Measurements from ENCODE around the gene RGS14.
"Not testable (repeated sequence)": the region's sequence is repeated elsewhere in the genome, so short reads cannot be mapped to it uniquely, and the experiment has no call there.

Gene RGS14

GRCh38 chr5:177374211-177374610, 16.5 kb downstream of the RGS14 start:
- Histone ChIP-seq H3K79me2 (ENCODE audit: insufficient read depth, low read depth) (no peaks in the 10 kb centered on the region), H2AFZ (ENCODE audit: low read depth) (no peak overlapping the region), H3K36me3 (ENCODE audit: insufficient read depth) (no peaks in the 10 kb centered on the region), H4K20me1 (ENCODE audit: insufficient read depth) (no peaks in the 10 kb centered on the region), H3K4me2 (no peak overlapping the region), H3K4me1 (ENCODE audit: low read depth, poor library complexity, severe bottlenecking) (peaks cover 12% of the 10 kb centered on the region), H3K27me3 (ENCODE audit: insufficient read depth, low read depth) (no peaks in the 10 kb centered on the region), H3K27ac (no peak overlapping the region), H3K4me3 (IDR thresholded peaks at IDR 0.05; ENCODE audit: insufficient read depth, low read depth, low read length) (no peak overlapping the region), H3K9ac (no peak overlapping the region)
- TF ChIP-seq CTCF (conservative IDR thresholded peaks at IDR 0.05; ENCODE audit: low read depth, low read length), result no peak

GRCh38 chr5:177375516-177375915, 17.8 kb downstream of the RGS14 start:
- H3K4me3 ChIP-seq (IDR thresholded peaks at IDR 0.05; ENCODE audit: insufficient read depth, low read depth, low read length); H3K4me2 ChIP-seq; H3K36me3 ChIP-seq (ENCODE audit: insufficient read depth); H4K20me1 ChIP-seq (ENCODE audit: insufficient read depth); H3K79me2 ChIP-seq (ENCODE audit: insufficient read depth, low read depth); H3K27ac ChIP-seq; H2AFZ ChIP-seq (ENCODE audit: low read depth); H3K4me1 ChIP-seq (ENCODE audit: low read depth, poor library complexity, severe bottlenecking); H3K27me3 ChIP-seq (ENCODE audit: insufficient read depth, low read depth); H3K9ac ChIP-seq: not testable (repeated sequence)

GRCh38 chr5:177376107-177376506, 18.4 kb downstream of the RGS14 start:
- Histone ChIP-seq H2AFZ (ENCODE audit: low read depth) (no peak overlapping the region), H3K4me3 (IDR thresholded peaks at IDR 0.05; ENCODE audit: insufficient read depth, low read depth, low read length) (no peak overlapping the region), H3K4me1 (ENCODE audit: low read depth, poor library complexity, severe bottlenecking) (no peaks in the 10 kb centered on the region), H3K27me3 (ENCODE audit: insufficient read depth, low read depth) (no peaks in the 10 kb centered on the region), H3K9ac (no peak overlapping the region), H3K79me2 (ENCODE audit: insufficient read depth, low read depth) (no peaks in the 10 kb centered on the region), H3K27ac (no peak overlapping the region), H4K20me1 (ENCODE audit: insufficient read depth) (no peaks in the 10 kb centered on the region), H3K4me2 (no peak overlapping the region), H3K36me3 (ENCODE audit: insufficient read depth) (no peaks in the 10 kb centered on the region)
- no peak for TF ChIP-seq CTCF (conservative IDR thresholded peaks at IDR 0.05; ENCODE audit: low read depth, low read length)

GRCh38 chr5:177377851-177378776, 20.4 kb downstream of the RGS14 start:
- Histone ChIP-seq H4K20me1 (ENCODE audit: insufficient read depth) (no peaks in the 10 kb centered on the region), H3K27ac (no peak overlapping the region), H3K4me2 (no peak overlapping the region), H2AFZ (ENCODE audit: low read depth) (no peak overlapping the region), H3K79me2 (ENCODE audit: insufficient read depth, low read depth) (no peaks in the 10 kb centered on the region), H3K36me3 (ENCODE audit: insufficient read depth) (no peaks in the 10 kb centered on the region), H3K4me1 (ENCODE audit: low read depth, poor library complexity, severe bottlenecking) (no peaks in the 10 kb centered on the region), H3K27me3 (ENCODE audit: insufficient read depth, low read depth) (no peaks in the 10 kb centered on the region), H3K9ac (no peak overlapping the region), H3K4me3 (IDR thresholded peaks at IDR 0.05; ENCODE audit: insufficient read depth, low read depth, low read length) (no peak overlapping the region)
- no peak for TF ChIP-seq CTCF (conservative IDR thresholded peaks at IDR 0.05; ENCODE audit: low read depth, low read length)

Measured in KMS-11 (cell line).